Activated B cell treated with CpG ODN at 0.5 μM for 24 hours (primary cell): ENCODE measurements around the gene DYNLT4. TPM values are rescaled to one million over a fixed set of nuclear protein-coding genes. Genes with fewer than 3 reads are reported as not detected.
"Not testable (repeated sequence)": the region's sequence is repeated elsewhere in the genome, so short reads cannot be mapped to it uniquely, and the experiment has no call there.

Source experiments
- ATAC-seq: fragments of 200-7000 bp; cut with Tn5 transposase; one replicate; pipeline ENCODE4 v1.10.0; 2021; ENCODE audit warnings: low read depth, mild to moderate bottlenecking, moderate library complexity
- CTCF ChIA-PET: fragments of 350-600 bp; sonication (Branson Sonifier 250); formaldehyde crosslinking; loops from one replicate; lab custom pipeline; 2021; ENCODE audit warnings: antibody characterized with exemption; lab: Charles Lee
- POLR2A ChIA-PET: fragments of 350-600 bp; sonication (Branson Sonifier 250); formaldehyde crosslinking; loops from one replicate; lab custom pipeline; 2021; ENCODE audit warnings: antibody characterized with exemption; lab: Charles Lee
- DNase-seq: peaks from one replicate; pipeline ENCODE4 v3.0.0; 2022
- H3K27ac Mint-ChIP-seq: one replicate; pipeline ENCODE4 v1.8.0; 2020; ENCODE audit warnings: mixed read lengths
- H3K27me3 Mint-ChIP-seq: one replicate; pipeline ENCODE4 v1.8.0; 2021; ENCODE audit warnings: mixed read lengths
- H3K36me3 Mint-ChIP-seq: one replicate; pipeline ENCODE4 v1.8.0; 2021; ENCODE audit warnings: low read depth, mixed read lengths
- H3K4me1 Mint-ChIP-seq: one replicate; pipeline ENCODE4 v1.8.0; 2021; ENCODE audit warnings: mixed read lengths
- H3K4me3 Mint-ChIP-seq: one replicate; pipeline ENCODE4 v1.8.0; 2020; ENCODE audit warnings: mild to moderate bottlenecking, mixed read lengths
- H3K9me3 Mint-ChIP-seq: one replicate; pipeline ENCODE4 v1.8.0; 2020; ENCODE audit warnings: mixed read lengths
- CTCF ChIP-seq: fragments of 200-600 bp; IDR thresholded peaks from one replicate; pipeline ENCODE4 v1.8.0; 2022; ENCODE audit warnings: antibody characterized with exemption, mild to moderate bottlenecking
- intact Hi-C: fragments of 100-400 bp; cut with micrococcal nuclease; formaldehyde crosslinking; loops from one replicate; pipeline ENCODE4 v1.15.1; 2024
- total RNA-seq: library from RNA; stranded (reverse); gene quantifications from 2 replicates; pipeline ENCODE4 v1.2.3, GENCODE V29; 2022

DYNLT4 gene
- total RNA-seq, 1 donor from 2014 or later = not detected

DNA sequence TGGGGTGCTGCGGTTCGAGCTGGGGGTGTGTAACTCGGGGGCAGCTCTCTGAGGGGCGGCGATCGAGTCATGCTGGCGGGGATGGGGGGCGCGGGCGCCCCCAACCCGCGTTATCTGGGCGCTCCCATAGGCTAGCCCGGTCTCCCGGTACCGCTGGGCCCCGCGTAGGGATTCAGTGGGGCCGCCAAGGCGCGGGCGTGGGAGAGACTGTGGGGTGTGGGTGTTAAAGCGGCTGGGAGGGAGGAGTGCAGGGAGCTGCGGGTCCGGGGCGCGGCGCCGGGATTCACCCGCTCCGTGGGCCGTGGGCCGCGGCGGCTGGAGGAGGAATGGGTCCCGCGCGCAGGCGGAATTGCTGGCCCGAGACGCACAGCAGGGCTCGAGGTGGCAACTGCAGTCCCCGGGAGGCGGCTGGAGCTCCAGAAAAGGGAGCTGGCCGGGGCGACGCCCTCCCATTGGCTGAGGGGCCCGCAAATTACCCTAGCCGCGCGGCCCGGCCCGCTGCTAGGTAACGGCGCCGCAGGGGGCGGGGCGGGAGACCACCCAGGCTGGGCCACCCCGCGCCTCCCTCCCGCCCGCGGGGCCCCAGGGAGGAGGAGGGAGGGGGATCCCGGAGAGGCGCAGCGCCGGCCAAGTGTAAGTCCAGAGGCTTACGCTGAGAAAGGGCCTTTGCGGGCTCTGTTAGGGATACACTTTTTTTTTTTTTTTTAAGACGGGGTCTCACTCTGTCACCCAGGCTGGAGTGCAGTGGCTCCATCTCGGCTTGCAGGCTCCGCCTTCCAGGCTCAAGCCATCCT is 35.9 kb upstream of the DYNLT4 start, which contains the start of gene PTCH2:
PTCH2 (minus strand) TSS at position 392 of the 794 bp plus-strand sequence; CDS start at position 71, 321 bp downstream.
- Mint-ChIP-seq H3K4me3 (peak within 1 kb of the TSS; percentile 64), H3K9me3 (no peaks in the 10 kb centered on the region), H3K36me3 (no peaks in the 10 kb centered on the region), H3K27ac (no peak within 1 kb of the TSS), H3K4me1 (peaks cover 6% of the 10 kb centered on the region), H3K27me3 (peaks cover 4% of the 10 kb centered on the region)
- intact Hi-C loops = loop anchor here (2.0 kb wide), 1 partner anchor 56 kb away; no protein-coding TSS in a partner anchor
- DNase-seq (peak; percentile 48), ATAC-seq (peak; percentile 78)
- ChIA-PET CTCF (interaction anchor here (0.9 to 1.1 kb wide), 2 partner anchors 43 to 168 kb away, joined by 3 read pairs; partner anchors contain the start of genes HECTD3, PLK3 and UROD), POLR2A (interaction anchor here (0.6 to 2.0 kb wide), 10 partner anchors 10 to 463 kb away, joined by 3 to 11 read pairs (median 6); partner anchors contain the start of genes HECTD3, PLK3, RNU5D-1 and RPS8)
- no peak for TF ChIP-seq CTCF

GRCh38 chr1:44842486-44842861 is 35.3 kb upstream of the DYNLT4 start:
- ATAC-seq (peak; percentile 9), DNase-seq (no peak)
- CTCF ChIA-PET = no interaction called here
- peaks cover 4% of the 10 kb centered on the region for H3K27me3 Mint-ChIP-seq
- H3K27ac Mint-ChIP-seq = no peak overlapping the region
- POLR2A ChIA-PET = interaction anchor here (0.6 to 2.0 kb wide), 8 partner anchors 10 to 682 kb away, joined by 3 to 11 read pairs (median 4); partner anchors contain the start of genes HECTD3, PLK3 and RPS8
- no peaks in the 10 kb centered on the region for H3K9me3 Mint-ChIP-seq
- H3K4me3 Mint-ChIP-seq = peak overlapping the region; percentile 64
- intact Hi-C loops = loop anchor here (2.0 kb wide), 1 partner anchor 56 kb away; no protein-coding TSS in a partner anchor
- peaks cover 6% of the 10 kb centered on the region for H3K4me1 Mint-ChIP-seq
- H3K36me3 Mint-ChIP-seq = no peaks in the 10 kb centered on the region
- TF ChIP-seq CTCF = no peak

DNA sequence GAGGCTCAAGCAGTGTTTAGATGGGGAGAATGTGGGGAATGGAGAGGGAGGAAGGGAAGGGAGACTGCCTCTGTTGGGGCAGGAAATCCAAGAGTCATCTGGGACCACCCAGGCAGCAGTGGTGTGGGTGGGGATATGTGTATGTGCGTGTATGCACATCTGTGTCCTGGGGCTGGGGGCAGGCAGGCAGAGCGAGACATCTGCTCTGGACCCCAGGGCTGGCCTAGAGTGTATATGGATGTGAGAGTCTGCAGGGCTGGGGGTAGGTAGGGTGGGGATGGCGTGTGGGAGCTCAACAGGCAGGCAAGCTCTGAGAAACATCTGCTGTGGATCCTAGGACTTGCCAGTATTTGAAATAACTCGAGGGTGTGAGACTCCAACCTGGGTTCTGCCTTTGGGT is 32.4 kb upstream of the DYNLT4 start:
- H3K4me1 Mint-ChIP-seq = peaks cover 14% of the 10 kb centered on the region
- H3K4me3 Mint-ChIP-seq = no peak overlapping the region
- DNase-seq (no peak), ATAC-seq (no peak)
- ChIA-PET POLR2A (no interaction called here), CTCF (no interaction called here)
- peaks cover 4% of the 10 kb centered on the region for H3K27me3 Mint-ChIP-seq
- no peak overlapping the region for H3K27ac Mint-ChIP-seq
- no peaks in the 10 kb centered on the region for H3K9me3 Mint-ChIP-seq
- no peak for TF ChIP-seq CTCF
- no peaks in the 10 kb centered on the region for H3K36me3 Mint-ChIP-seq
- intact Hi-C loops = no loop called here

GRCh38 chr1:44838294-44838693 is 31.1 kb upstream of the DYNLT4 start:
- intact Hi-C loops, H3K4me3 Mint-ChIP-seq, DNase-seq, ATAC-seq, H3K9me3 Mint-ChIP-seq, CTCF ChIA-PET, H3K36me3 Mint-ChIP-seq, H3K27me3 Mint-ChIP-seq, H3K27ac Mint-ChIP-seq: not testable (repeated sequence)
- POLR2A ChIA-PET = interaction anchor here (0.7 to 1.2 kb wide), 4 partner anchors 8 to 117 kb away, joined by 3 to 4 read pairs (median 4); no protein-coding TSS in a partner anchor
- H3K4me1 Mint-ChIP-seq = peaks cover 18% of the 10 kb centered on the region

GRCh38 chr1:44835738-44836675 is 28.9 kb upstream of the DYNLT4 start:
- POLR2A ChIA-PET = interaction anchor here (0.6 to 1.9 kb wide), 6 partner anchors 16 to 647 kb away, joined by 3 to 10 read pairs (median 3); partner anchors contain the start of genes HECTD3, PLK3 and UROD
- no peaks in the 10 kb centered on the region for H3K27me3 Mint-ChIP-seq
- peak overlapping the region; percentile 47 for H3K27ac Mint-ChIP-seq

More at GRCh38 chr1:44835738-44836675, 28.9 kb upstream of the DYNLT4 start:
- no peaks in the 10 kb centered on the region for H3K36me3 Mint-ChIP-seq
- ATAC-seq = peak; percentile 99
- TF ChIP-seq CTCF = peak; percentile 71
- DNase-seq = peak; percentile 75
- H3K4me3 Mint-ChIP-seq = no peak overlapping the region
- CTCF ChIA-PET = interaction anchor here (0.6 to 2.6 kb wide), 12 partner anchors 12 to 468 kb away, joined by 3 to 9 read pairs (median 3); partner anchors contain the start of gene PLK3
- no peaks in the 10 kb centered on the region for H3K9me3 Mint-ChIP-seq
- intact Hi-C loops = loop anchor here (1.0 to 2.0 kb wide), 5 partner anchors 17 to 657 kb away; partner anchors contain the start of gene HECTD3
- H3K4me1 Mint-ChIP-seq = peaks cover 13% of the 10 kb centered on the region
